Naive B cell (primary cell): ENCODE results near the gene OLFML2B. TPM values are rescaled to one million over a fixed set of nuclear protein-coding genes. Genes with fewer than 3 reads are reported as not detected.
"Not testable (repeated sequence)": the region's sequence is repeated elsewhere in the genome, so short reads cannot be mapped to it uniquely, and the experiment has no call there.

Experiments used
- ATAC-seq, 2 donors: fragments of 150-1000 bp; cut with Tn5 transposase; 2 replicates each; pipeline ENCODE4 v1.10.0; 2021; ENCODE audit warnings: low read depth in 2 of 2, mild to moderate bottlenecking in 2 of 2, moderate library complexity in 2 of 2
- DNase-seq: peaks from one replicate; pipeline ENCODE4 v3.0.0; 2022
- H3K27ac Mint-ChIP-seq, 6 donors: one replicate each; pipeline ENCODE4 v1.8.0; 2020 to 2022; ENCODE audit warnings: mild to moderate bottlenecking in 6 of 6, mixed read lengths in 6 of 6, moderate library complexity in 5 of 6, inconsistent platforms in 2 of 6
- H3K27me3 Mint-ChIP-seq, 3 donors: one replicate each; pipeline ENCODE4 v1.8.0; 2021 to 2022; ENCODE audit warnings: mixed read lengths in 3 of 3, mild to moderate bottlenecking in 1 of 3
- H3K36me3 Mint-ChIP-seq, 2 donors: one replicate each; pipeline ENCODE4 v1.8.0; 2020 to 2022; ENCODE audit warnings: mixed read lengths in 2 of 2, inconsistent platforms in 1 of 2, mild to moderate bottlenecking in 1 of 2
- H3K4me1 Mint-ChIP-seq, 3 donors: one replicate each; pipeline ENCODE4 v1.8.0; 2020 to 2022; ENCODE audit warnings: mixed read lengths in 3 of 3, inconsistent platforms in 1 of 3, mild to moderate bottlenecking in 1 of 3, moderate library complexity in 1 of 3
- H3K4me3 Mint-ChIP-seq, 8 donors: one replicate each; pipeline ENCODE4 v1.8.0; 2020 to 2022; ENCODE audit warnings: mild to moderate bottlenecking in 8 of 8, mixed read lengths in 8 of 8, moderate library complexity in 8 of 8, inconsistent platforms in 2 of 8
- H3K9me3 Mint-ChIP-seq, 7 donors: one replicate each; pipeline ENCODE4 v1.8.0; 2020 to 2022; ENCODE audit warnings: mixed read lengths in 7 of 7, mild to moderate bottlenecking in 5 of 7, inconsistent platforms in 2 of 7, moderate library complexity in 1 of 7
- polyA plus RNA-seq, 6 donors: library from polyadenylated mRNA; unstranded; fragments of 300-500 nt; fragmentation: Illumina TruSeq; gene quantifications; one replicate each; pipeline ENCODE4 v1.2.3, GENCODE V29; 2021; ENCODE audit warnings: low read depth in 6 of 6

The OLFML2B gene
- polyA plus RNA-seq, 6 donors from 2014 or later: not detected

GRCh38 chr1:162028726-162029125 lies 5.1 kb upstream of the OLFML2B start:
- peaks cover 0 to 9% (median 4%) of the 10 kb centered on the region in 7 donors for H3K9me3 Mint-ChIP-seq
- H3K4me1 Mint-ChIP-seq: peaks cover 6 to 11% (median 9%) of the 10 kb centered on the region in 3 donors
- H3K36me3 Mint-ChIP-seq: no peaks in the 10 kb centered on the region
- ATAC-seq (peak; percentile 69 to 75), DNase-seq (no peak)
- H3K27ac Mint-ChIP-seq: peak overlapping the region in 1 of 6 donors; percentile 15
- no peak overlapping the region for H3K4me3 Mint-ChIP-seq
- H3K27me3 Mint-ChIP-seq: peaks cover 50 to 71% (median 55%) of the 10 kb centered on the region in 3 donors

GRCh38 chr1:162026881-162027280 lies 3.2 kb upstream of the OLFML2B start:
- Mint-ChIP-seq H3K27ac (no peak overlapping the region), H3K36me3 (no peaks in the 10 kb centered on the region), H3K27me3 (peaks cover 50 to 86% (median 67%) of the 10 kb centered on the region in 3 donors), H3K4me1 (peaks cover 11 to 18% (median 17%) of the 10 kb centered on the region in 3 donors), H3K9me3 (peaks cover 0 to 9% (median 4%) of the 10 kb centered on the region in 7 donors), H3K4me3 (no peak overlapping the region)
- no peak for ATAC-seq
- no peak for DNase-seq

GRCh38 chr1:162025541-162025940 lies 1.9 kb upstream of the OLFML2B start:
- Mint-ChIP-seq H3K9me3 (peaks cover 0 to 9% (median 4%) of the 10 kb centered on the region in 7 donors), H3K4me1 (peaks cover 11 to 18% (median 17%) of the 10 kb centered on the region in 3 donors), H3K27ac (no peak overlapping the region), H3K36me3 (no peaks in the 10 kb centered on the region), H3K4me3 (no peak overlapping the region), H3K27me3 (peaks cover 48 to 86% (median 69%) of the 10 kb centered on the region in 3 donors)
- ATAC-seq (no peak), DNase-seq (no peak)

GRCh38 chr1:162023181-162023546 lies 505 bp downstream of the OLFML2B start:
- Mint-ChIP-seq H3K4me3 (peak overlapping the region; percentile 65 to 92 (median 86)), H3K4me1 (peaks cover 11 to 17% (median 14%) of the 10 kb centered on the region in 3 donors), H3K9me3 (peaks cover 0 to 9% (median 4%) of the 10 kb centered on the region in 7 donors), H3K27ac (no peak overlapping the region), H3K36me3 (no peaks in the 10 kb centered on the region), H3K27me3 (peaks cover 43 to 73% (median 68%) of the 10 kb centered on the region in 3 donors)
- DNase-seq (no peak), ATAC-seq (no peak)

GRCh38 chr1:162022626-162023025 lies 1.0 kb downstream of the OLFML2B start:
- ATAC-seq (no peak), DNase-seq (no peak)
- peaks cover 45 to 72% (median 68%) of the 10 kb centered on the region in 3 donors for H3K27me3 Mint-ChIP-seq
- H3K27ac Mint-ChIP-seq: peak overlapping the region in 1 of 6 donors; percentile 75
- peaks cover 11 to 17% (median 14%) of the 10 kb centered on the region in 3 donors for H3K4me1 Mint-ChIP-seq
- H3K9me3 Mint-ChIP-seq: peaks cover 0 to 8% (median 4%) of the 10 kb centered on the region in 7 donors
- H3K36me3 Mint-ChIP-seq: no peaks in the 10 kb centered on the region
- peak overlapping the region in 6 of 8 donors; percentile 23 to 90 (median 83) for H3K4me3 Mint-ChIP-seq

GRCh38 chr1:162021124-162021523 lies 2.5 kb downstream of the OLFML2B start:
- H3K4me3 Mint-ChIP-seq: peak overlapping the region in 1 of 8 donors; percentile 6
- ATAC-seq (no peak), DNase-seq (no peak)
- H3K9me3 Mint-ChIP-seq: no peaks in the 10 kb centered on the region
- H3K27ac Mint-ChIP-seq: no peak overlapping the region
- H3K36me3 Mint-ChIP-seq: no peaks in the 10 kb centered on the region
- H3K4me1 Mint-ChIP-seq: peaks cover 11 to 17% (median 14%) of the 10 kb centered on the region in 3 donors
- peaks cover 37 to 65% (median 54%) of the 10 kb centered on the region in 3 donors for H3K27me3 Mint-ChIP-seq

GRCh38 chr1:162020150-162020549 lies 3.5 kb downstream of the OLFML2B start:
- H3K36me3 Mint-ChIP-seq: no peaks in the 10 kb centered on the region
- ATAC-seq: no peak
- DNase-seq: no peak
- H3K27me3 Mint-ChIP-seq: peaks cover 28 to 62% (median 52%) of the 10 kb centered on the region in 3 donors
- peaks cover 11 to 17% (median 14%) of the 10 kb centered on the region in 3 donors for H3K4me1 Mint-ChIP-seq
- no peaks in the 10 kb centered on the region for H3K9me3 Mint-ChIP-seq
- no peak overlapping the region for H3K27ac Mint-ChIP-seq
- H3K4me3 Mint-ChIP-seq: no peak overlapping the region

- Mint-ChIP-seq H3K4me1 (peaks cover 9 to 15% (median 12%) of the 10 kb centered on the region in 3 donors), H3K27me3 (peaks cover 26 to 57% (median 49%) of the 10 kb centered on the region in 3 donors), H3K27ac (no peak overlapping the region), H3K4me3 (no peak overlapping the region), H3K36me3 (peaks cover 0 to 1% of the 10 kb centered on the region in 2 donors), H3K9me3 (peaks cover 0 to under 1% (median 0%) of the 10 kb centered on the region in 7 donors)
- no peak for ATAC-seq
- DNase-seq: no peak
Observed at GRCh38 chr1:162019446-162019845, 4.2 kb downstream of the OLFML2B start.

GRCh38 chr1:162019006-162019405 lies 4.7 kb downstream of the OLFML2B start:
- DNase-seq: no peak
- ATAC-seq: no peak
- no peak overlapping the region for H3K27ac Mint-ChIP-seq
- H3K27me3 Mint-ChIP-seq: peaks cover 22 to 52% (median 49%) of the 10 kb centered on the region in 3 donors
- H3K4me1 Mint-ChIP-seq: peaks cover 5 to 10% (median 8%) of the 10 kb centered on the region in 3 donors
- H3K4me3 Mint-ChIP-seq: no peak overlapping the region
- peaks cover 0 to 5% (median 3%) of the 10 kb centered on the region in 7 donors for H3K9me3 Mint-ChIP-seq
- H3K36me3 Mint-ChIP-seq: peaks cover 0 to 6% of the 10 kb centered on the region in 2 donors

- Mint-ChIP-seq H3K36me3 (peaks cover 0 to 12% of the 10 kb centered on the region in 2 donors), H3K4me1 (peaks cover 3 to 5% (median 5%) of the 10 kb centered on the region in 3 donors), H3K27ac (no peak overlapping the region), H3K4me3 (no peak overlapping the region), H3K9me3 (peaks cover 2 to 11% (median 6%) of the 10 kb centered on the region in 7 donors), H3K27me3 (peaks cover 22 to 49% (median 48%) of the 10 kb centered on the region in 3 donors)
- no peak for ATAC-seq
- DNase-seq: no peak
Observed at GRCh38 chr1:162018418-162018817, 5.3 kb downstream of the OLFML2B start.

GRCh38 chr1:162017791-162018190 lies 5.9 kb downstream of the OLFML2B start:
- peaks cover 18 to 47% (median 47%) of the 10 kb centered on the region in 3 donors for H3K27me3 Mint-ChIP-seq
- not testable (repeated sequence) for ATAC-seq, H3K27ac Mint-ChIP-seq, H3K4me3 Mint-ChIP-seq, H3K4me1 Mint-ChIP-seq, DNase-seq
- peaks cover 0 to 12% of the 10 kb centered on the region in 2 donors for H3K36me3 Mint-ChIP-seq
- H3K9me3 Mint-ChIP-seq: peaks cover 2 to 17% (median 7%) of the 10 kb centered on the region in 7 donors

- Mint-ChIP-seq H3K9me3 (peaks cover 2 to 17% (median 8%) of the 10 kb centered on the region in 7 donors), H3K4me3 (no peak overlapping the region), H3K4me1 (no peaks in the 10 kb centered on the region)
Observed at GRCh38 chr1:162016631-162017030, 7.0 kb downstream of the OLFML2B start.

GRCh38 chr1:162015196-162015595 lies 8.5 kb downstream of the OLFML2B start:
- H3K9me3 Mint-ChIP-seq: peaks cover 2 to 17% (median 8%) of the 10 kb centered on the region in 7 donors
- peaks cover 7 to 40% (median 24%) of the 10 kb centered on the region in 3 donors for H3K27me3 Mint-ChIP-seq
- H3K36me3 Mint-ChIP-seq: peaks cover 0 to 12% of the 10 kb centered on the region in 2 donors
- no peaks in the 10 kb centered on the region for H3K4me1 Mint-ChIP-seq
- no peak overlapping the region for H3K27ac Mint-ChIP-seq
- no peak overlapping the region for H3K4me3 Mint-ChIP-seq
- DNase-seq: no peak
- no peak for ATAC-seq

More at GRCh38 chr1:162016631-162017030, 7.0 kb downstream of the OLFML2B start:
- ATAC-seq (no peak), DNase-seq (no peak)
- Mint-ChIP-seq H3K27me3 (peaks cover 9 to 40% (median 38%) of the 10 kb centered on the region in 3 donors), H3K36me3 (peaks cover 0 to 12% of the 10 kb centered on the region in 2 donors), H3K27ac (no peak overlapping the region)

- Mint-ChIP-seq H3K36me3 (peaks cover 0 to 12% of the 10 kb centered on the region in 2 donors), H3K4me3 (no peak overlapping the region), H3K27me3 (peaks cover 11 to 47% (median 21%) of the 10 kb centered on the region in 3 donors), H3K4me1 (no peaks in the 10 kb centered on the region), H3K9me3 (peaks cover 2 to 17% (median 8%) of the 10 kb centered on the region in 7 donors), H3K27ac (no peak overlapping the region)
- ATAC-seq (no peak), DNase-seq (no peak)
Observed at GRCh38 chr1:162014202-162014601, 9.5 kb downstream of the OLFML2B start.
